Measurements from ENCODE around the gene BMP6. TPM values are rescaled to one million over a fixed set of nuclear protein-coding genes. Genes with fewer than 3 reads are reported as not detected.

The BMP6 gene
- total and polyA plus RNA-seq, 2 donors from 2014 or later: 5.0 to 10.0 TPM

- H3K4me3 ChIP-seq (ENCODE audit: low read length in 3 of 3): no peak overlapping the region
- DNase-seq (peak in 2 of 5 donors; percentile 48 to 62), FAIRE-seq (no peak)
- H3K9ac ChIP-seq (ENCODE audit: low read length in 3 of 3): no peak overlapping the region
- no peaks in the 10 kb centered on the region for H3K36me3 ChIP-seq (ENCODE audit: control insufficient read depth in 2 of 3, insufficient read depth in 3 of 3, low read length in 3 of 3)
- no peak overlapping the region for H3K27ac ChIP-seq (ENCODE audit: low read depth in 2 of 2, low read length in 2 of 2)
- H3K9me3 ChIP-seq (ENCODE audit: control insufficient read depth in 2 of 3, insufficient read depth in 1 of 3, low read length in 3 of 3): no peaks in the 10 kb centered on the region
- no peaks in the 10 kb centered on the region for H3K27me3 ChIP-seq (ENCODE audit: control insufficient read depth, insufficient read depth, low read length)
- no peak for TF ChIP-seq CTCF (IDR thresholded peaks at IDR 0.05; ENCODE audit: borderline replicate concordance, extremely low read depth, insufficient read depth)
- intact Hi-C loops (cut with DNase I): no loop called here
- H3K4me1 ChIP-seq (ENCODE audit: control insufficient read depth in 2 of 3, insufficient read depth in 2 of 3, low read depth in 1 of 3, low read length in 3 of 3): no peaks in the 10 kb centered on the region
These were observed 79.9 kb downstream of the BMP6 start for GRCh38 chr6:7805850-7806214.

GRCh38 chr6:7806711-7807110 is 80.8 kb downstream of the BMP6 start:
- TF ChIP-seq CTCF (IDR thresholded peaks at IDR 0.05; ENCODE audit: borderline replicate concordance, extremely low read depth, insufficient read depth): no peak
- FAIRE-seq (no peak), DNase-seq (no peak)
- intact Hi-C loops (cut with DNase I): no loop called here
- Histone ChIP-seq H3K36me3 (ENCODE audit: control insufficient read depth in 2 of 3, insufficient read depth in 3 of 3, low read length in 3 of 3) (no peaks in the 10 kb centered on the region), H3K27me3 (ENCODE audit: control insufficient read depth, insufficient read depth, low read length) (no peaks in the 10 kb centered on the region), H3K9me3 (ENCODE audit: control insufficient read depth in 2 of 3, insufficient read depth in 1 of 3, low read length in 3 of 3) (no peaks in the 10 kb centered on the region), H3K27ac (ENCODE audit: low read depth in 2 of 2, low read length in 2 of 2) (no peak overlapping the region), H3K9ac (ENCODE audit: low read length in 3 of 3) (no peak overlapping the region), H3K4me1 (ENCODE audit: control insufficient read depth in 2 of 3, insufficient read depth in 2 of 3, low read depth in 1 of 3, low read length in 3 of 3) (no peaks in the 10 kb centered on the region), H3K4me3 (ENCODE audit: low read length in 3 of 3) (no peak overlapping the region)

- no peak for DNase-seq
- H3K4me1 ChIP-seq (ENCODE audit: control insufficient read depth in 2 of 3, insufficient read depth in 2 of 3, low read depth in 1 of 3, low read length in 3 of 3): no peaks in the 10 kb centered on the region
- no peaks in the 10 kb centered on the region for H3K36me3 ChIP-seq (ENCODE audit: control insufficient read depth in 2 of 3, insufficient read depth in 3 of 3, low read length in 3 of 3)
- no peak for FAIRE-seq
- no peak for TF ChIP-seq CTCF (IDR thresholded peaks at IDR 0.05; ENCODE audit: borderline replicate concordance, extremely low read depth, insufficient read depth)
- intact Hi-C loops (cut with DNase I): no loop called here
- no peak overlapping the region for H3K4me3 ChIP-seq (ENCODE audit: low read length in 3 of 3)
- H3K9me3 ChIP-seq (ENCODE audit: control insufficient read depth in 2 of 3, insufficient read depth in 1 of 3, low read length in 3 of 3): no peaks in the 10 kb centered on the region
- no peak overlapping the region for H3K9ac ChIP-seq (ENCODE audit: low read length in 3 of 3)
- H3K27ac ChIP-seq (ENCODE audit: low read depth in 2 of 2, low read length in 2 of 2): no peak overlapping the region
- no peaks in the 10 kb centered on the region for H3K27me3 ChIP-seq (ENCODE audit: control insufficient read depth, insufficient read depth, low read length)
These were observed 83.4 kb downstream of the BMP6 start for GRCh38 chr6:7809346-7809745.

- FAIRE-seq: no peak
- Histone ChIP-seq H3K36me3 (ENCODE audit: control insufficient read depth in 2 of 3, insufficient read depth in 3 of 3, low read length in 3 of 3) (no peaks in the 10 kb centered on the region), H3K9me3 (ENCODE audit: control insufficient read depth in 2 of 3, insufficient read depth in 1 of 3, low read length in 3 of 3) (no peaks in the 10 kb centered on the region), H3K9ac (ENCODE audit: low read length in 3 of 3) (no peak overlapping the region), H3K27me3 (ENCODE audit: control insufficient read depth, insufficient read depth, low read length) (no peaks in the 10 kb centered on the region), H3K4me3 (ENCODE audit: low read length in 3 of 3) (no peak overlapping the region), H3K4me1 (ENCODE audit: control insufficient read depth in 2 of 3, insufficient read depth in 2 of 3, low read depth in 1 of 3, low read length in 3 of 3) (no peaks in the 10 kb centered on the region), H3K27ac (ENCODE audit: low read depth in 2 of 2, low read length in 2 of 2) (no peak overlapping the region)
- no peak for DNase-seq
- intact Hi-C loops (cut with DNase I): no loop called here
- no peak for TF ChIP-seq CTCF (IDR thresholded peaks at IDR 0.05; ENCODE audit: borderline replicate concordance, extremely low read depth, insufficient read depth)
These were observed 85.5 kb downstream of the BMP6 start for GRCh38 chr6:7811441-7811840.
